Measurements from ENCODE around the gene C2CD4A.

GRCh38 chr15:62087671-62088352 lies 21.0 kb downstream of the C2CD4A start:
- TF ChIP-seq CTCF (IDR thresholded peaks at IDR 0.05) (no peak), POLR2A (IDR thresholded peaks at IDR 0.05) (no peak)

Data from esophagus squamous epithelium (tissue), 4 donors.